ENCODE data around the gene GNB2. TPM values are rescaled to one million over a fixed set of nuclear protein-coding genes. Genes with fewer than 3 reads are reported as not detected.
A peak's percentile ranks its signal among the peaks of the same experiment; 100 is the strongest.

Gene GNB2
- polyA plus RNA-seq, 1 donor (not counting 4 experiments of a cell fraction or from before 2014, with no cell fraction given), result 87.2 TPM

- H3K4me1 ChIP-seq (ENCODE audit: control insufficient read depth, extremely low read depth, insufficient read depth, low read length), result peaks cover 4% of the 10 kb centered on the region
- TF ChIP-seq EZH2 (IDR thresholded peaks at IDR 0.05; ENCODE audit: low read length), result no peak
- TF ChIP-seq, protein P1, sequence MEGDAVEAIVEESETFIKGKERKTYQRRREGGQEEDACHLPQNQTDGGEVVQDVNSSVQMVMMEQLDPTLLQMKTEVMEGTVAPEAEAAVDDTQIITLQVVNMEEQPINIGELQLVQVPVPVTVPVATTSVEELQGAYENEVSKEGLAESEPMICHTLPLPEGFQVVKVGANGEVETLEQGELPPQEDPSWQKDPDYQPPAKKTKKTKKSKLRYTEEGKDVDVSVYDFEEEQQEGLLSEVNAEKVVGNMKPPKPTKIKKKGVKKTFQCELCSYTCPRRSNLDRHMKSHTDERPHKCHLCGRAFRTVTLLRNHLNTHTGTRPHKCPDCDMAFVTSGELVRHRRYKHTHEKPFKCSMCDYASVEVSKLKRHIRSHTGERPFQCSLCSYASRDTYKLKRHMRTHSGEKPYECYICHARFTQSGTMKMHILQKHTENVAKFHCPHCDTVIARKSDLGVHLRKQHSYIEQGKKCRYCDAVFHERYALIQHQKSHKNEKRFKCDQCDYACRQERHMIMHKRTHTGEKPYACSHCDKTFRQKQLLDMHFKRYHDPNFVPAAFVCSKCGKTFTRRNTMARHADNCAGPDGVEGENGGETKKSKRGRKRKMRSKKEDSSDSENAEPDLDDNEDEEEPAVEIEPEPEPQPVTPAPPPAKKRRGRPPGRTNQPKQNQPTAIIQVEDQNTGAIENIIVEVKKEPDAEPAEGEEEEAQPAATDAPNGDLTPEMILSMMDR (optimal IDR thresholded peaks at IDR 0.05 in 1 of 3, IDR thresholded peaks at IDR 0.05 in 1 of 3, conservative IDR thresholded peaks at IDR 0.05 in 1 of 3; ENCODE audit: extremely low read depth in 1 of 3, insufficient read depth in 2 of 3, low read length in 3 of 3), result no peak
- no peak overlapping the region for H3K9ac ChIP-seq (ENCODE audit: control insufficient read depth, extremely low read depth, insufficient read depth, low read length)
- H3K27me3 ChIP-seq (ENCODE audit: control insufficient read depth, extremely low read depth, insufficient read depth, low read length), result no peaks in the 10 kb centered on the region
- no peaks in the 10 kb centered on the region for H3K9me3 ChIP-seq (ENCODE audit: control insufficient read depth, low read depth, low read length)
- H3K36me3 ChIP-seq (ENCODE audit: control insufficient read depth in 2 of 2, extremely low read depth in 1 of 2, insufficient read depth in 2 of 2, low read length in 2 of 2), result peaks cover 2% of the 10 kb centered on the region in 2 experiments
- no peak overlapping the region for H3K4me3 ChIP-seq (ENCODE audit: control insufficient read depth in 2 of 3, extremely low read depth in 1 of 3, insufficient read depth in 2 of 3, low read depth in 1 of 3, low read length in 3 of 3)
- H4K20me1 ChIP-seq (ENCODE audit: control insufficient read depth, extremely low read depth, insufficient read depth, low read length), result no peaks in the 10 kb centered on the region
- FAIRE-seq (no peak), DNase-seq (ENCODE audit: low read depth, low spot score) (no peak)
- dilution Hi-C loops (cut with MboI; ENCODE audit: extremely low pct_ligation_motif_present, low sequenced_read_pairs), result no loop called here
- H2AFZ ChIP-seq (ENCODE audit: control insufficient read depth, low read length), result no peak overlapping the region
- no peak overlapping the region for H3K4me2 ChIP-seq (ENCODE audit: control insufficient read depth, extremely low read depth, insufficient read depth, low read depth, low read length)
- H3K27ac ChIP-seq (ENCODE audit: control insufficient read depth, insufficient read depth, low read length), result no peak overlapping the region
- peaks cover 16% of the 10 kb centered on the region for H3K79me2 ChIP-seq (ENCODE audit: control insufficient read depth, insufficient read depth, low read length)
- H3K9me1 ChIP-seq (ENCODE audit: control insufficient read depth, extremely low read depth, insufficient read depth, low read length), result no peaks in the 10 kb centered on the region
These were observed 1.9 kb upstream of the GNB2 start for GRCh38 chr7:100671353-100672327.

DNA sequence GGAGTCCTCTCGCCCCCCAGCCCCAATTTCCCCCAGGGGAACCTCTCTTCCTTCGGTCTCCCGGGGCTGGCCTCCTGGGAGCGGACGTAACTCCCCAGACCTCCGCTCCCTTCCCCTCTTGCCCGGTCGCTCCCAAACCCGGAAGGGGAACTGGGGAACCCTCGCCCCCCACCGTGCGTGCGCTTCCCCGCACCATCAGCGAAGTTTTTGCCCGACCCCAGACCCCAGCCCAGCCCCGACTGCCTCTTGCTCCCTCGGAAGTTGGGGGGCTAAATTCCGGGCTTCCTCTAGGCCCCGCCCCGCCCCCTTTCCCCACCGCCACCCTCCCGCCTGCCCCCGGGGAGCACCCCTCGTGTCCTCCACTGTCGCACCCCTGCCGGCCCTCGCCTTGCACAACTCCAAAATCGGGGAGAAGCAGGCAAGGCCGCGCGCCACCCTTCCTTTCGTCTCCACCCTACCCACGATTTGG is 436 bp downstream of the GNB2 start:
- no peak for FAIRE-seq
- Histone ChIP-seq H3K4me3 (ENCODE audit: control insufficient read depth in 2 of 3, extremely low read depth in 1 of 3, insufficient read depth in 2 of 3, low read depth in 1 of 3, low read length in 3 of 3) (peak overlapping the region; percentile 70 to 97 (median 88)), H3K4me1 (ENCODE audit: control insufficient read depth, extremely low read depth, insufficient read depth, low read length) (peaks cover 4% of the 10 kb centered on the region), H2AFZ (ENCODE audit: control insufficient read depth, low read length) (peak overlapping the region; percentile 52), H3K27me3 (ENCODE audit: control insufficient read depth, extremely low read depth, insufficient read depth, low read length) (no peaks in the 10 kb centered on the region), H3K4me2 (ENCODE audit: control insufficient read depth, extremely low read depth, insufficient read depth, low read depth, low read length) (peak overlapping the region; percentile 73), H3K27ac (ENCODE audit: control insufficient read depth, insufficient read depth, low read length) (peak overlapping the region; percentile 99), H4K20me1 (ENCODE audit: control insufficient read depth, extremely low read depth, insufficient read depth, low read length) (no peaks in the 10 kb centered on the region), H3K9ac (ENCODE audit: control insufficient read depth, extremely low read depth, insufficient read depth, low read length) (peak overlapping the region; percentile 96), H3K79me2 (ENCODE audit: control insufficient read depth, insufficient read depth, low read length) (peaks cover 31% of the 10 kb centered on the region), H3K9me3 (ENCODE audit: control insufficient read depth, low read depth, low read length) (no peaks in the 10 kb centered on the region), H3K9me1 (ENCODE audit: control insufficient read depth, extremely low read depth, insufficient read depth, low read length) (no peaks in the 10 kb centered on the region), H3K36me3 (ENCODE audit: control insufficient read depth in 2 of 2, extremely low read depth in 1 of 2, insufficient read depth in 2 of 2, low read length in 2 of 2) (peaks cover 14 to 19% of the 10 kb centered on the region in 2 experiments)
- dilution Hi-C loops (cut with MboI; ENCODE audit: extremely low pct_ligation_motif_present, low sequenced_read_pairs), result no loop called here
- DNase-seq (ENCODE audit: low read depth, low spot score), result no peak
- TF ChIP-seq, protein P1 (optimal IDR thresholded peaks at IDR 0.05 in 1 of 3, IDR thresholded peaks at IDR 0.05 in 1 of 3, conservative IDR thresholded peaks at IDR 0.05 in 1 of 3; ENCODE audit: extremely low read depth in 1 of 3, insufficient read depth in 2 of 3, low read length in 3 of 3), result no peak
- TF ChIP-seq EZH2 (IDR thresholded peaks at IDR 0.05; ENCODE audit: low read length), result no peak
